NB4 (cell line): ENCODE measurements around the gene SCGN.

Source experiments
- POLR2A ChIP-seq: IDR thresholded peaks from 2 replicates; pipeline ENCODE4 v1.6.1; 2011; ENCODE audit warnings: mild to moderate bottlenecking; ENCODE audit not compliant: insufficient read length; ENCODE audit errors: extremely low read depth
- TF ChIP-seq, protein P1 (sequence below): IDR thresholded peaks from one replicate; pipeline ENCODE4 v1.5.1; 2012; ENCODE audit warnings: low read depth, low read length

DNA sequence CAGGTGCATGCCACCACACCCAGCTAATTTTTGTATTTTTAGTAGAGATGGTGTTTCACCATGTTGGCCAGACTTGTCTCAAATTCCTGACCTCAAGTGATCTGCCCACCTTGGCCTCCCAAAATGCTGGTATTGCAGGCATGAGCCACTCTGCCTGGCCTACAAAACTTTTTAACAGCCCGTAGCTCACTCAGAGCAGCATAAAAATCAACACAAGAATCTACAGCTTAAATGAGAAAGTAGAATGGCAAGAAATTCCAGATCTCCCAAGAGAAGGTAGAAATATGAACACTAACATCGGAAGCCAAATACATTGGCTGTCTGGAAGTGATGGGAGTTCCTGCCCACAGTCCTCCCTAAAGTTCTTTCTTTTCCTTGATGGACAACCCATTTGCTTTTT is 43.7 kb downstream of the SCGN start:
- TF ChIP-seq, protein P1, sequence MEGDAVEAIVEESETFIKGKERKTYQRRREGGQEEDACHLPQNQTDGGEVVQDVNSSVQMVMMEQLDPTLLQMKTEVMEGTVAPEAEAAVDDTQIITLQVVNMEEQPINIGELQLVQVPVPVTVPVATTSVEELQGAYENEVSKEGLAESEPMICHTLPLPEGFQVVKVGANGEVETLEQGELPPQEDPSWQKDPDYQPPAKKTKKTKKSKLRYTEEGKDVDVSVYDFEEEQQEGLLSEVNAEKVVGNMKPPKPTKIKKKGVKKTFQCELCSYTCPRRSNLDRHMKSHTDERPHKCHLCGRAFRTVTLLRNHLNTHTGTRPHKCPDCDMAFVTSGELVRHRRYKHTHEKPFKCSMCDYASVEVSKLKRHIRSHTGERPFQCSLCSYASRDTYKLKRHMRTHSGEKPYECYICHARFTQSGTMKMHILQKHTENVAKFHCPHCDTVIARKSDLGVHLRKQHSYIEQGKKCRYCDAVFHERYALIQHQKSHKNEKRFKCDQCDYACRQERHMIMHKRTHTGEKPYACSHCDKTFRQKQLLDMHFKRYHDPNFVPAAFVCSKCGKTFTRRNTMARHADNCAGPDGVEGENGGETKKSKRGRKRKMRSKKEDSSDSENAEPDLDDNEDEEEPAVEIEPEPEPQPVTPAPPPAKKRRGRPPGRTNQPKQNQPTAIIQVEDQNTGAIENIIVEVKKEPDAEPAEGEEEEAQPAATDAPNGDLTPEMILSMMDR: no peak
- no peak for TF ChIP-seq POLR2A
